ENCODE measurements around the gene NR6A1.

GRCh38 chr9:124752967-124753366, 18.1 kb downstream of the NR6A1 start:
- TF ChIP-seq, protein P1, sequence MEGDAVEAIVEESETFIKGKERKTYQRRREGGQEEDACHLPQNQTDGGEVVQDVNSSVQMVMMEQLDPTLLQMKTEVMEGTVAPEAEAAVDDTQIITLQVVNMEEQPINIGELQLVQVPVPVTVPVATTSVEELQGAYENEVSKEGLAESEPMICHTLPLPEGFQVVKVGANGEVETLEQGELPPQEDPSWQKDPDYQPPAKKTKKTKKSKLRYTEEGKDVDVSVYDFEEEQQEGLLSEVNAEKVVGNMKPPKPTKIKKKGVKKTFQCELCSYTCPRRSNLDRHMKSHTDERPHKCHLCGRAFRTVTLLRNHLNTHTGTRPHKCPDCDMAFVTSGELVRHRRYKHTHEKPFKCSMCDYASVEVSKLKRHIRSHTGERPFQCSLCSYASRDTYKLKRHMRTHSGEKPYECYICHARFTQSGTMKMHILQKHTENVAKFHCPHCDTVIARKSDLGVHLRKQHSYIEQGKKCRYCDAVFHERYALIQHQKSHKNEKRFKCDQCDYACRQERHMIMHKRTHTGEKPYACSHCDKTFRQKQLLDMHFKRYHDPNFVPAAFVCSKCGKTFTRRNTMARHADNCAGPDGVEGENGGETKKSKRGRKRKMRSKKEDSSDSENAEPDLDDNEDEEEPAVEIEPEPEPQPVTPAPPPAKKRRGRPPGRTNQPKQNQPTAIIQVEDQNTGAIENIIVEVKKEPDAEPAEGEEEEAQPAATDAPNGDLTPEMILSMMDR (IDR thresholded peaks at IDR 0.05; ENCODE audit: poor library complexity, severe bottlenecking): no peak
- no peak for TF ChIP-seq MXI1 (conservative IDR thresholded peaks at IDR 0.05; ENCODE audit: poor library complexity, severe bottlenecking)
- no peak for TF ChIP-seq EP300 (conservative IDR thresholded peaks at IDR 0.05; ENCODE audit: poor library complexity, severe bottlenecking)
- TF ChIP-seq, protein P2, sequence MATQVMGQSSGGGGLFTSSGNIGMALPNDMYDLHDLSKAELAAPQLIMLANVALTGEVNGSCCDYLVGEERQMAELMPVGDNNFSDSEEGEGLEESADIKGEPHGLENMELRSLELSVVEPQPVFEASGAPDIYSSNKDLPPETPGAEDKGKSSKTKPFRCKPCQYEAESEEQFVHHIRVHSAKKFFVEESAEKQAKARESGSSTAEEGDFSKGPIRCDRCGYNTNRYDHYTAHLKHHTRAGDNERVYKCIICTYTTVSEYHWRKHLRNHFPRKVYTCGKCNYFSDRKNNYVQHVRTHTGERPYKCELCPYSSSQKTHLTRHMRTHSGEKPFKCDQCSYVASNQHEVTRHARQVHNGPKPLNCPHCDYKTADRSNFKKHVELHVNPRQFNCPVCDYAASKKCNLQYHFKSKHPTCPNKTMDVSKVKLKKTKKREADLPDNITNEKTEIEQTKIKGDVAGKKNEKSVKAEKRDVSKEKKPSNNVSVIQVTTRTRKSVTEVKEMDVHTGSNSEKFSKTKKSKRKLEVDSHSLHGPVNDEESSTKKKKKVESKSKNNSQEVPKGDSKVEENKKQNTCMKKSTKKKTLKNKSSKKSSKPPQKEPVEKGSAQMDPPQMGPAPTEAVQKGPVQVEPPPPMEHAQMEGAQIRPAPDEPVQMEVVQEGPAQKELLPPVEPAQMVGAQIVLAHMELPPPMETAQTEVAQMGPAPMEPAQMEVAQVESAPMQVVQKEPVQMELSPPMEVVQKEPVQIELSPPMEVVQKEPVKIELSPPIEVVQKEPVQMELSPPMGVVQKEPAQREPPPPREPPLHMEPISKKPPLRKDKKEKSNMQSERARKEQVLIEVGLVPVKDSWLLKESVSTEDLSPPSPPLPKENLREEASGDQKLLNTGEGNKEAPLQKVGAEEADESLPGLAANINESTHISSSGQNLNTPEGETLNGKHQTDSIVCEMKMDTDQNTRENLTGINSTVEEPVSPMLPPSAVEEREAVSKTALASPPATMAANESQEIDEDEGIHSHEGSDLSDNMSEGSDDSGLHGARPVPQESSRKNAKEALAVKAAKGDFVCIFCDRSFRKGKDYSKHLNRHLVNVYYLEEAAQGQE (IDR thresholded peaks at IDR 0.05; ENCODE audit: borderline replicate concordance): no peak
